Measurements from ENCODE around the gene PFN3. TPM values are rescaled to one million over a fixed set of nuclear protein-coding genes. Genes with fewer than 3 reads are reported as not detected.

The PFN3 gene
- total and polyA plus RNA-seq, 10 donors = not detected

- Histone ChIP-seq H3K36me3 (no peaks in the 10 kb centered on the region), H3K27ac (peak overlapping the region; percentile 81 to 92 (median 88)), H3K4me1 (peaks cover 44 to 100% (median 75%) of the 10 kb centered on the region in 6 donors), H3K4me3 (peak overlapping the region; percentile 67 to 97 (median 87)), H3K27me3 (replicated peaks in 1 of 7) (no peaks in the 10 kb centered on the region), H3K9me3 (peaks cover 0 to 5% (median 0%) of the 10 kb centered on the region in 8 donors)
- TF ChIP-seq POLR2AphosphoS5 (IDR thresholded peaks at IDR 0.05) (no peak), POLR2A (IDR thresholded peaks at IDR 0.05) (no peak), CTCF (IDR thresholded peaks at IDR 0.05 in 8 of 11, conservative IDR thresholded peaks at IDR 0.05 in 3 of 11) (no peak)
- intact Hi-C loops (cut with DNase I; ENCODE audit: low total_unique reads) = no loop called here
- DNase-seq = no peak
- WGBS, 5 donors = 3 to 13% (median 11%) methylated on average over 5 of the region's 5 CpGs
Measured at GRCh38 chr5:177358370-177358819, 42.1 kb downstream of the PFN3 start.

- Histone ChIP-seq H3K36me3 (no peaks in the 10 kb centered on the region), H3K4me1 (peaks cover 44 to 100% (median 71%) of the 10 kb centered on the region in 6 donors), H3K4me3 (peak within 1 kb of the TSS; percentile 67 to 97 (median 87)), H3K27me3 (replicated peaks in 1 of 7) (no peaks in the 10 kb centered on the region), H3K27ac (peak within 1 kb of the TSS; percentile 81 to 92 (median 88)), H3K9me3 (peaks cover 0 to 5% (median 0%) of the 10 kb centered on the region in 8 donors)
- TF ChIP-seq CTCF (IDR thresholded peaks at IDR 0.05 in 8 of 11, conservative IDR thresholded peaks at IDR 0.05 in 3 of 11) (no peak), POLR2A (IDR thresholded peaks at IDR 0.05) (no peak), POLR2AphosphoS5 (IDR thresholded peaks at IDR 0.05) (peak; percentile 78 to 85 (median 83))
- DNase-seq = peak; percentile 94
- intact Hi-C loops (cut with DNase I; ENCODE audit: low total_unique reads) = no loop called here
- 1 to 8% (median 4%) methylated on average over 18 to 37 of the region's 37 CpGs for WGBS, 5 donors
Measured at GRCh38 chr5:177357459-177358351, 42.8 kb downstream of the PFN3 start, which contains the start of gene RGS14. RGS14 (plus strand) TSS chr5:177357924; CDS start chr5:177358025, 101 bp downstream.

- H3K4me1 ChIP-seq = peaks cover 38 to 100% (median 70%) of the 10 kb centered on the region in 6 donors
- no peaks in the 10 kb centered on the region for H3K27me3 ChIP-seq (replicated peaks in 1 of 7)
- peaks cover 0 to 5% (median 0%) of the 10 kb centered on the region in 8 donors for H3K9me3 ChIP-seq
- peak overlapping the region in 7 of 8 donors; percentile 47 to 92 (median 89) for H3K27ac ChIP-seq
- no peak for DNase-seq
- no peaks in the 10 kb centered on the region for H3K36me3 ChIP-seq
- WGBS, 5 donors = 53 to 77% (median 66%) methylated on average over 4 to 5 of the region's 5 CpGs
- TF ChIP-seq POLR2A (IDR thresholded peaks at IDR 0.05) = no peak
- TF ChIP-seq CTCF (IDR thresholded peaks at IDR 0.05 in 8 of 11, conservative IDR thresholded peaks at IDR 0.05 in 3 of 11) = no peak
- no peak for TF ChIP-seq POLR2AphosphoS5 (IDR thresholded peaks at IDR 0.05)
- intact Hi-C loops (cut with DNase I; ENCODE audit: low total_unique reads) = no loop called here
- H3K4me3 ChIP-seq = peak overlapping the region in 5 of 8 donors; percentile 84 to 97 (median 89)
Measured at GRCh38 chr5:177357146-177357458, 43.4 kb downstream of the PFN3 start.

GRCh38 chr5:177356746-177357145 is 43.7 kb downstream of the PFN3 start:
- Histone ChIP-seq H3K27ac (peak overlapping the region in 4 of 8 donors; percentile 89 to 92 (median 90)), H3K4me1 (peaks cover 35 to 100% (median 69%) of the 10 kb centered on the region in 6 donors), H3K4me3 (peak overlapping the region in 2 of 8 donors; percentile 85 to 93), H3K27me3 (replicated peaks in 1 of 7) (no peaks in the 10 kb centered on the region), H3K36me3 (no peaks in the 10 kb centered on the region), H3K9me3 (peaks cover 0 to 5% (median 0%) of the 10 kb centered on the region in 8 donors)
- 41 to 45% (median 44%) methylated on average over 3 of the region's 3 CpGs for WGBS, 5 donors
- TF ChIP-seq POLR2A (IDR thresholded peaks at IDR 0.05) (no peak), CTCF (IDR thresholded peaks at IDR 0.05 in 8 of 11, conservative IDR thresholded peaks at IDR 0.05 in 3 of 11) (no peak), POLR2AphosphoS5 (IDR thresholded peaks at IDR 0.05) (no peak)
- intact Hi-C loops (cut with DNase I; ENCODE audit: low total_unique reads) = no loop called here
- DNase-seq = no peak

All from spleen (tissue), 11 donors.